NCI-H748 (cell line): ENCODE data around the gene DDO.

ENCODE experiments used
- DNase-seq: peaks from one replicate; lab custom pipeline; 2025; ENCODE audit not compliant: unreplicated experiment; lab: John Stamatoyannopoulos, UW

DDO gene

GRCh38 chr6:110348961-110349690 lies 66.2 kb downstream of the DDO start:
- DNase-seq, result no peak

DNA sequence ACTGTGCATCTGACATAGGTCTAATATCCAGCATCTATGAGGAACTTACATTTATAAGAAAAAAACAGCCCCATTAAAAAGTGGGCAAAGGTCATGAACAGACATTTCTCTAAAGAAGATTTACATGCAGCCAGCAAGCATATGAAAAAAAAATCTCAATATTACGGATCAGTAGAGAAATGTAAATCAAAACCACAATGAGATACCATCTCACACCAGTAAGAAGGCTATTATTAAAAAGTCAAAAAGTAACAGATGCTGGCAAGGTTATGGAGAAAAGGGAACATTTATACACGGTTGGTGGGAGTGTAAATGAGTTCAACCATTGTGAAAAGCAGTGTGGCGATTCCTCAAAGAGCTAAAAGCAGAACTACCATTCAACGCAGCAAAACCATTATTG lies 70.3 kb downstream of the DDO start:
- DNase-seq, result no peak

DNA sequence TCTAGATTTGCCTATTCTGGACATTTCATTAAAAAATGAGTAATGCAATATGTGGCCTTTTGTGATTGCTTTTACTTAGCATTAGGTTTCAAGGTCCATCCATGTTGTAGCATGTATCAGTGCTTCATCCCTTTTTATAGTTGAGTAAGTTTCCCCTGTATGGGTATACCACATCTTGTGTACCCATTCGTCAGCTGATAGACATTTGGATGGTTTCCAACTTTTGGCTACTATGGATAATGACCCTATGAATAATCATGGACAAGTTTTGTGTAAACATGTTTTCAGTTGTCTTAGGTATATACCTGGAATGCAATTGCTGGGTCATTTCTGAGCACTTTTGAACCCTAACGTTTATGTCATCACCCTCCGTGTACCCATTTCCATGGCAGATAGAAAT lies 72.6 kb downstream of the DDO start:
- DNase-seq, result no peak
